Non-pigmented ciliary epithelial cell (primary cell): ENCODE data around the gene GJA5.

Source experiments
- DNase-seq: peaks from one replicate; pipeline ENCODE4 v3.0.0-alpha.2; 2010; ENCODE audit warnings: low read depth

GJA5 gene

GRCh38 chr1:147729315-147729714, 31.1 kb downstream of the GJA5 start:
- DNase-seq: no peak

- DNase-seq: no peak
Measured at GRCh38 chr1:147726168-147726567, 34.2 kb downstream of the GJA5 start.

- no peak for DNase-seq
Measured at GRCh38 chr1:147725685-147726084, 34.7 kb downstream of the GJA5 start.

GRCh38 chr1:147723691-147724323, 36.6 kb downstream of the GJA5 start:
- no peak for DNase-seq

- no peak for DNase-seq
Measured at GRCh38 chr1:147722124-147722523, 38.3 kb downstream of the GJA5 start.

GRCh38 chr1:147721716-147722115, 38.7 kb downstream of the GJA5 start:
- no peak for DNase-seq

- no peak for DNase-seq
Measured at GRCh38 chr1:147720557-147720956, 39.8 kb downstream of the GJA5 start.

GRCh38 chr1:147719711-147720225, 40.6 kb downstream of the GJA5 start:
- no peak for DNase-seq

- DNase-seq: no peak
Measured at GRCh38 chr1:147719029-147719698, 41.2 kb downstream of the GJA5 start.

- DNase-seq: no peak
Measured at GRCh38 chr1:147717706-147718097, 42.7 kb downstream of the GJA5 start.

- DNase-seq: no peak
Measured at GRCh38 chr1:147717051-147717705, 43.2 kb downstream of the GJA5 start.

GRCh38 chr1:147712605-147713004, 47.8 kb downstream of the GJA5 start:
- DNase-seq: no peak
